HG02759 (cell line): ENCODE data around the gene CCDC177.
"Not testable (repeated sequence)": the region's sequence is repeated elsewhere in the genome, so short reads cannot be mapped to it uniquely, and the experiment has no call there.

Experiments used
- ATAC-seq: cut with Tn5 transposase; IDR thresholded peaks from one replicate; pipeline ENCODE4 v1.9.1; 2021; ENCODE audit warnings: mild to moderate bottlenecking, moderate library complexity; ENCODE audit not compliant: unreplicated experiment

CCDC177 gene

GRCh38 chr14:69600304-69600891 is 25.7 kb upstream of the CCDC177 start:
- no peak for ATAC-seq

- ATAC-seq, result not testable (repeated sequence)
Observed at GRCh38 chr14:69599431-69599830, 24.8 kb upstream of the CCDC177 start.

GRCh38 chr14:69595336-69595735 is 20.7 kb upstream of the CCDC177 start:
- ATAC-seq, result no peak

- ATAC-seq, result no peak
Observed at GRCh38 chr14:69594846-69595245, 20.2 kb upstream of the CCDC177 start.

GRCh38 chr14:69593018-69593677 is 18.5 kb upstream of the CCDC177 start:
- ATAC-seq, result no peak

- ATAC-seq, result no peak
Observed at GRCh38 chr14:69591317-69591716, 16.6 kb upstream of the CCDC177 start.

GRCh38 chr14:69587389-69587788 is 12.7 kb upstream of the CCDC177 start:
- ATAC-seq, result no peak

GRCh38 chr14:69586404-69586803 is 11.7 kb upstream of the CCDC177 start:
- no peak for ATAC-seq

GRCh38 chr14:69584389-69584788 is 9.7 kb upstream of the CCDC177 start:
- ATAC-seq, result no peak

GRCh38 chr14:69582829-69583228 is 8.2 kb upstream of the CCDC177 start:
- no peak for ATAC-seq

- ATAC-seq, result no peak
Observed at GRCh38 chr14:69582212-69582611, 7.5 kb upstream of the CCDC177 start.

- no peak for ATAC-seq
Observed at GRCh38 chr14:69581316-69581935, 6.8 kb upstream of the CCDC177 start.

GRCh38 chr14:69580009-69580577 is 5.4 kb upstream of the CCDC177 start:
- ATAC-seq, result no peak

- no peak for ATAC-seq
Observed at GRCh38 chr14:69579476-69579875, 4.8 kb upstream of the CCDC177 start.

GRCh38 chr14:69574954-69575295 is 254 bp upstream of the CCDC177 start:
- no peak for ATAC-seq

GRCh38 chr14:69573831-69574262 is 824 bp downstream of the CCDC177 start:
- no peak for ATAC-seq

GRCh38 chr14:69573205-69573830 is 1.4 kb downstream of the CCDC177 start:
- ATAC-seq, result no peak

GRCh38 chr14:69572841-69573135 is 1.9 kb downstream of the CCDC177 start:
- no peak for ATAC-seq

GRCh38 chr14:69572030-69572840 is 2.4 kb downstream of the CCDC177 start:
- ATAC-seq, result no peak

GRCh38 chr14:69571449-69572029 is 3.1 kb downstream of the CCDC177 start:
- ATAC-seq, result no peak
